H1 (cell line): ENCODE data around the gene CHST4. TPM values are rescaled to one million over a fixed set of nuclear protein-coding genes. Genes with fewer than 3 reads are reported as not detected.

ENCODE experiments used
- BACH1 ChIP-seq: IDR thresholded peaks from 2 replicates; pipeline ENCODE4 v1.6.1; 2012; ENCODE audit warnings: low read length, improper control_type of control experiment
- CHD7 ChIP-seq: fragments of 300-600 bp; sonication (generic); IDR thresholded peaks from 2 replicates; pipeline ENCODE4 v1.7.1; 2012; ENCODE audit warnings: low read length, moderate library complexity, mild to moderate bottlenecking, inconsistent platforms; ENCODE audit not compliant: insufficient replicate concordance
- CREB1 ChIP-seq: IDR thresholded peaks from 2 replicates; pipeline ENCODE4 v1.6.1; 2012; ENCODE audit warnings: inconsistent platforms
- CTCF ChIP-seq, 3 experiments: IDR thresholded peaks; 1 replicate in 2 of 3; 2 replicates in 1 of 3; pipeline versions ENCODE4 v1.5.1 to v1.6.1; 2011; ENCODE audit warnings: low read length in 3 of 3, mild to moderate bottlenecking in 3 of 3, inconsistent platforms in 2 of 3, low read depth in 1 of 3, moderate library complexity in 1 of 3; ENCODE audit not compliant: insufficient read depth in 1 of 3; ENCODE audit errors: control extremely low read depth in 1 of 3
- JUN ChIP-seq: IDR thresholded peaks from 2 replicates; pipeline ENCODE4 v1.6.1; 2011; ENCODE audit warnings: low read depth, mild to moderate bottlenecking, improper control_type of control experiment, low read length
- RXRA ChIP-seq: IDR thresholded peaks from 2 replicates; pipeline ENCODE4 v1.6.1; 2011; ENCODE audit warnings: low read depth, mild to moderate bottlenecking, low read length, moderate library complexity; ENCODE audit not compliant: insufficient read depth
- SP4 ChIP-seq: IDR thresholded peaks from 2 replicates; pipeline ENCODE4 v1.6.1; 2012; ENCODE audit warnings: low read length, inconsistent platforms
- ZNF274 ChIP-seq: IDR thresholded peaks from 2 replicates; pipeline ENCODE4 v1.7.0; 2012; ENCODE audit warnings: low read length, borderline replicate concordance; ENCODE audit errors: extremely low read depth
- polyA plus RNA-seq, 7 experiments: library from polyadenylated mRNA; depleted of rRNA in 3 of 7; stranded (reverse) in 5 of 7; unstranded in 2 of 7; fragments of >200 nt in 5 of 7; fragments of 200-250 nt in 2 of 7; gene quantifications; 1 replicate in 5 of 7; 2 replicates in 1 of 7; 4 replicates in 1 of 7; pipeline versions ENCODE4 v1.2.1 to v1.2.3, GENCODE V29; 2011 to 2013; ENCODE audit warnings: missing spikeins in 2 of 7, mixed read lengths in 2 of 7
- total RNA-seq: library from RNA; stranded (reverse); fragmentation: NEBNext Ultra II Directional; extraction: Animal tissue kit (Norgen Biotek cat#: 25700); gene quantifications from 2 replicates; pipeline ENCODE4 v1.2.1, GENCODE V29; 2021

Gene CHST4
- total and polyA plus RNA-seq, 2 of the 8 experiments (the other 6 are each of a cell fraction or from before 2014, with no cell fraction given): 12.1 to 14.6 TPM

- TF ChIP-seq CHD7 (no peak), CTCF (IDR thresholded peaks at IDR 0.05; ENCODE audit: control extremely low read depth in 1 of 3, insufficient read depth in 1 of 3, low read depth in 1 of 3, low read length in 3 of 3) (no peak), CREB1 (peak; percentile 93), ZNF274 (no peak), JUN (no peak), SP4 (no peak), RXRA (no peak), BACH1 (peak; percentile 79)
Observed at GRCh38 chr16:71484006-71484893, 42.0 kb upstream of the CHST4 start (continued).
